DMS53 treated with DMSO at 0.1 percent for 48 hours (cell line): ENCODE results near the gene PCBD2.
"Not testable (repeated sequence)": the region's sequence is repeated elsewhere in the genome, so short reads cannot be mapped to it uniquely, and the experiment has no call there.

ENCODE experiments used
- DNase-seq: peaks from one replicate; lab custom pipeline; 2025; ENCODE audit not compliant: unreplicated experiment; lab: John Stamatoyannopoulos, UW

Gene PCBD2

GRCh38 chr5:134904610-134905245 is at the start of gene PCBD2:
Gene PCBD2 (plus strand): TSS chr5:134905131. CDS start chr5:134905140, 9 bp downstream.
- peak; percentile 90 for DNase-seq

DNA sequence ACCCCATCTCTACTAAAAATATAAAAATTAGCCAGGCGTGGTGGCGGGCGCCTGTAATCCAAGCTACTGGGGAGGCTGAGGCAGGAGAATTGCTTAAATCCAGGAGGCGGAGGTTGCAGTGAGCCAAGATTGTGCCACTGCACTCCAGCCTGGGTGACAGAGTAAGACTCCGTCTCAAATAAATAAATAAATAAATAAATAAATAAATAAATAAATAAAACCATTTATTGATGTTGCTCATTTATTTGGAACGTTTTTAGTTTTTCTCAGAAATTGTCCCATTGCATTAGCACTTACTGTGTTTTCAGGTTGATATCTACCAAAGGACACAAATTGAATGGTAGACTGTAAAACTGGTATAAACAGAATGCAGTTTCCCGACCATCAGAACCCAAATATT is 48.5 kb upstream of the PCBD2 start:
- DNase-seq, result not testable (repeated sequence)

DNA sequence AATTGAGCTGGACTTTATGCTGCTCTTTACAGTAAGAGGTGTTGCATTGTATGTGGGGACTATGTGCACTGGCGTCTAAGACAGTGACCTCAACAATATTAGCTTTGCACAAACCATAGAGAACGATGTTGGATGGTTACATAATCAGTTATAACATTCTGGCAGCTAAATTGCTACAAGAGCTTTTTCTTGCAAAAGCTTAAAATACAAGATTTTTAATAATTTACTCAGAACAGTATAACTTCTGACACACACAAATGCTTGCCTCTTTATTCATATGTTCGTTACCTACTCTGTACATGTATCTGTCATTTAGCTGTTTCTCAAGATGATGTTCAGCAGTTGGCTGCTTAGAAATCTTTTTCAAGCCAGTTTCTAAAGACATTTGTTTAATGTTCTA is 47.5 kb upstream of the PCBD2 start:
- no peak for DNase-seq

- no peak for DNase-seq
Measured at GRCh38 chr5:134864707-134865106, 40.2 kb upstream of the PCBD2 start.

GRCh38 chr5:134873494-134873893 is 31.4 kb upstream of the PCBD2 start:
- no peak for DNase-seq

GRCh38 chr5:134873987-134874830 is 30.7 kb upstream of the PCBD2 start, which contains the start of gene TXNDC15:
Gene TXNDC15 (plus strand): TSS chr5:134874371. CDS start chr5:134874428, 57 bp downstream.
- DNase-seq, result peak; percentile 75

GRCh38 chr5:134874831-134875655 is 29.9 kb upstream of the PCBD2 start:
- peak; percentile 42 for DNase-seq

DNA sequence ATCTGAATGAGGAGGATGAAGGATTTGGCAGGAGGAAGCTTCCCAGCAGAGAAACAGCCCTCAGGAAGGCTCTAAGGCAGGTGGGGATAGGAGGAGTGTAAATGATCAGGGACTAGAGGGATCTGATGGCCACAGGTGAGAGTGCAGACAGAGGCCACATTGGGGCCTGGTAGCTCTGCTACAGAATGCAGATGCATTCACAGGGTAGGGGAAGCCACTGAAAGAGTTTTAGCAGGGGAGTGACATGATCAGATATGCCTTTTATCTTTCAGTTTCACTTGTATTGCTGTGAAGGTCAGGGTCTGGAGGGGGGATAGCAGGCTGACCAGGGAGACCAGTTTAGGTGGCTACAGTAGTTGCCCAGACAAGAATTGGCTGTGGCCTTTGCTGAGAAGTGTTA is 27.8 kb upstream of the PCBD2 start:
- DNase-seq, result no peak

DNA sequence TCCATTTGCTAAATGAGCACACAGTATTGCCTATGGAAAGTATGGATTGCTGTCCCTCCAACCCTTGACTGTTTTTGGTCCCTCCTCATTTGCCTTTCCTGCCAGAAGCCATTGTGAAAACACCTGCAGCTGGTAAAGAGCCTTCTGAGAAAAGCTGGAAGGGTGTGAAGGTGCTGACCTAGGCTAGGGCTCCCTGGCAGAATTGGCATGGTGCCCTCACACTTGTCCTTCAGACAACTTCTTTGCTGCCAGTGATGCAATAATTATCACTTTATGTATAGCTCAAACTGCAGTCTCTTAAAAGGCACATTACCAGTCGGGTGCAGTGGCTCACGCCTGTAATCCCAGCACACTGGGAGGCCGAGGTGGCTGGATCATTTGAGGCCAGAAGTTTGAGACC is 26.5 kb upstream of the PCBD2 start:
- no peak for DNase-seq

- no peak for DNase-seq
Measured at GRCh38 chr5:134879456-134879855, 25.5 kb upstream of the PCBD2 start.

DNA sequence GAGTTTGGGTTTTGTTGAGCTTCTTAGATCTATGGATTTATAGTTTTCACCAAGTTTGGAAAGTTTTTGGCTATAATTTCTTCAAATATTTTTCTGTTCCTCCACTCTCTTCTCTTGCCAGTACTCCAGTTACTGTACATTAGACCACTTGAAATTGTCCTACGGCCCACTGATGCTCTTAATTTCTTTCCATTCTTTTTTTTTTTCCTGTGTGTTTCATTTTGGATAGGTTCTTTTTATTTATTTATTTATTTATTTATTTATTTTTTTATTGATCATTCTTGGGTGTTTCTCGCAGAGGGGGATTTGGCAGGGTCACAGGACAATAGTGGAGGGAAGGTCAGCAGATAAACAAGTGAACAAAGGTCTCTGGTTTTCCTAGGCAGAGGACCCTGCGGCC is 24.0 kb upstream of the PCBD2 start:
- DNase-seq, result not testable (repeated sequence)

- DNase-seq, result not testable (repeated sequence)
Measured at GRCh38 chr5:134881711-134882110, 23.2 kb upstream of the PCBD2 start.

DNA sequence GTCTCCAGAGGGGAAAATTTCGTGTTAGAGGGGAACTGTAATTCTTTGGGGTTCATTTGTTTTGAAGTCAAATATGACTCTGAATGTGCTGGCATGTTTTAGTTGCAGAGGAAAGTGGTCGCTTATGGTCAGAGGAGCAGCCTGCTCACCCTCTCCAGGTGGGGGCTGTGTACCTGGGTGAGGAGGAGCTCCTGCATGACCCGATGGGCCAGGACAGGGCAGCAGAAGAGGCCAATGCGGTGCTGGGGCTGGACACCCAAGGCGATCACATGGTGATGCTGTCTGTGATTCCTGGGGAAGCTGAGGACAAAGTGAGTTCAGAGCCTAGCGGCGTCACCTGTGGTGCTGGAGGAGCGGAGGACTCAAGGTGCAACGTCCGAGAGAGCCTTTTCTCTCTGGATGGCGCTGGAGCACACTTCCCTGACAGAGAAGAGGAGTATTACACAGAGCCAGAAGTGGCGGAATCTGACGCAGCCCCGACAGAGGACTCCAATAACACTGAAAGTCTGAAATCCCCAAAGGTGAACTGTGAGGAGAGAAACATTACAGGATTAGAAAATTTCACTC is 17.3 kb upstream of the PCBD2 start:
- no peak for DNase-seq

GRCh38 chr5:134889335-134889734 is 15.6 kb upstream of the PCBD2 start:
- no peak for DNase-seq

- DNase-seq, result no peak
Measured at GRCh38 chr5:134891473-134891872, 13.5 kb upstream of the PCBD2 start.

- no peak for DNase-seq
Measured at GRCh38 chr5:134892282-134892681, 12.6 kb upstream of the PCBD2 start.

DNA sequence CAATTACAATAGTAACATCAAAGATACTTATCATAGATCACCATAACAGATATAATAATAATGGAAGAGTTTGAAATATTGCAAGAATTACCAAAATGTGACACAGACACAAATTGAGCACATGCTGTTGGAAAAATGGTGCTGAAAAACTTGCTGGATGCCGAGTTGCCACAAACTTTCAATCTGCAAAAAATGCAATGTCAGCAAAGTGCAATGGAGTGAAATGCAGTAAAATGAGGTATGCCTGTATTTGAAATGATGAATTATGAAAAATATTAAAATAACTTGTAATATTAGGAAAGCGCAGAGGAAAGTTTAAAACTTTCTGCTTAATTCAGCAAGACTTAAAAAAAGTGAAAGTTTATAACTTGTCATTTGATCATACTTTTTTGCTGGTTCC is 12.0 kb upstream of the PCBD2 start:
- no peak for DNase-seq

DNA sequence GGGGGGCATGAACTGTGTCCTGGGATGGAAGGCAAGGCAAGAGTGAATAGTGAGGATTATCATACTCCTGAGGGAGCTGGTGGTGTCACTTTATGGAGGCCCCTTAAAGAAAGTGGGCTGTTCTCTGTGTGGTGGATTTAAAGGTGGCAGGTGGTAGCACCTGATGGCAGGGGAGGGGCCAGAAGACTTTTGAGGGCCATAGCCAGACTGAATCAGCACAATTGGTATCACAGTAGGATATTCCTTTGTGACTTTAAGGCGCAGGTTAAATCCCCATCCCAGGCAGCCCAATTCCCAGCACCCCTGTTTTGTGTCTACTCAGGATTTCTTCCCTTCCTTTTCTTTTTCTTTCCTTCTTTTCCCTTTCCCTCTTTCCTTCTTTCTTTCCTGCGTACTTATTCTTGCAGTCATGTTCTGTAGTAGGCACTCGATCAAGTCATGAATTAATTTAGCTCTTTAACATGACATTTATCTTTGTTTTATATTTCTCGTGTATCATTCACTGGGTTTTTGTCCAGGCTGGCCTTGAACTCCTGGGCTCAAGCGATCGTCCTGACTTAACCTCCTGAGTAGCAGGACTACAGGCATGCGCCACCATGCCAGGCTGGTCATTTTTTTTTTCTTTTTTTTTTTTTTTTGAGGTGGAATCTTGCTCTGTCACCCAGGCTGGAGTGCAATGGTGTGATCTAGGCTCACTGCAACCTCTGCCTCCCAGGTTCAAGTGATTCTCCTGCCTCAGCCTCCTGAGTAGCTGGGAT is 11.0 kb upstream of the PCBD2 start:
- DNase-seq, result no peak

DNA sequence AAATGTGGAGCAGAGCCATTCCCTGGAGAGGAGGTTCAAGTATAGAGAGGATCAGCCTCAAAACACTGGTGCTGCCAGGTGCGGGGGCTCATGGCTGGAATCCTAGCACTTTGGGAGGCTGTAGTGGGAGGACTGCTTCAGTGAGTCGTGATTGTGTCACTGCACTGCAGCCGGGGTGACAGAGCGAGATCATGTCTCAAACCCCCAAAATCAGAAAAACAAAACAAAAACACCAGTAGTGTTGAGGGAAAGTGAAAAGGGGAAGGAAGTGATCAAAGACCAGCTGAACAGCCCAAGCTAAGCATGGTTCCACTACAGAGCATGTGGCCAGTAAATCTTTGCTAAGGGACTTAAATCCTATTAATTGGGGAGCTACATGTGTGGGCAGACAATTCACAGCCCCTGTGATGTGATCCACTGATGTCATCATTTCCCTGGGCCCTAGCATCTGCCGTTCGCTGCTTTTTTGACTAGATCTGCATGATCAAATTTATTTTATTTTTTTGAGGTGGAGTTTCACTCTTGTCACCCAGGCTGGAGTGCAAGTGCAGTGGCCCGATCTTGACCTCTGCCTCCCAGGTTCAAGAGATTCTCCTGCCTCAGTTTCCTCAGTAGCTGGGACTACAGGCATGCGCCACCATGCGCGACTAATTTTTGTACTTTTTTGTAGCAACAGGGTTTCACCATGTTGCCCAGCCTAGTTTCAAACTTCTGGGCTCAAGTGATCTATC is 2.7 kb upstream of the PCBD2 start:
- DNase-seq, result no peak
